Stimulated activated CD4-positive, alpha-beta T cell treated with anti-CD3 and anti-CD28 coated beads, Interleukin-15, amount 100 ng/mL, for 1 hour (primary cell): ENCODE results near the gene AHNAK.
"Not testable (repeated sequence)": the region's sequence is repeated elsewhere in the genome, so short reads cannot be mapped to it uniquely, and the experiment has no call there.

ENCODE experiments used
- DNase-seq, 2 donors: peaks; one replicate each; pipeline ENCODE4 v3.0.0-alpha.2; 2020; ENCODE audit warnings: low read depth in 1 of 2, low spot score in 1 of 2

AHNAK gene

GRCh38 chr11:62552485-62553079 is 6.0 kb upstream of the AHNAK start:
- no peak for DNase-seq

DNA sequence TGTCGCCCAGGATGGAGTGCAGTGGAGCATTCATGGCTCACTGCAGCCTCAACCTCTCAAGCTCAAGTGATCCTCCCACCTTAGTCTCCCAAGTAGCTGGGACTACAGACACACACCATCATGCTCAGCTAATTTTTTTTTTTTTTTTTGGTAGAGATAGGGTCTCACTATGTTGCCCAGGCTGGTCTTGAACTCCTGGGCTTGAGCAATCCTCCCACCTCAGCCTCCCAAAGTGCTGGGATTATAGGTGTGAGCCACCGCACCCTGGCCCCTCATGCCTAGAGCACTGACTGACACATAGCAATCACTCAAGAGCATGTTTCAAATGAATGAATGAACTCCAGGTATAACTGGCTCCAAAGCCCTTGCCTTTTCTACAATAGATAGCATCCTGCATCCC is 3.9 kb upstream of the AHNAK start:
- not testable (repeated sequence) for DNase-seq

DNA sequence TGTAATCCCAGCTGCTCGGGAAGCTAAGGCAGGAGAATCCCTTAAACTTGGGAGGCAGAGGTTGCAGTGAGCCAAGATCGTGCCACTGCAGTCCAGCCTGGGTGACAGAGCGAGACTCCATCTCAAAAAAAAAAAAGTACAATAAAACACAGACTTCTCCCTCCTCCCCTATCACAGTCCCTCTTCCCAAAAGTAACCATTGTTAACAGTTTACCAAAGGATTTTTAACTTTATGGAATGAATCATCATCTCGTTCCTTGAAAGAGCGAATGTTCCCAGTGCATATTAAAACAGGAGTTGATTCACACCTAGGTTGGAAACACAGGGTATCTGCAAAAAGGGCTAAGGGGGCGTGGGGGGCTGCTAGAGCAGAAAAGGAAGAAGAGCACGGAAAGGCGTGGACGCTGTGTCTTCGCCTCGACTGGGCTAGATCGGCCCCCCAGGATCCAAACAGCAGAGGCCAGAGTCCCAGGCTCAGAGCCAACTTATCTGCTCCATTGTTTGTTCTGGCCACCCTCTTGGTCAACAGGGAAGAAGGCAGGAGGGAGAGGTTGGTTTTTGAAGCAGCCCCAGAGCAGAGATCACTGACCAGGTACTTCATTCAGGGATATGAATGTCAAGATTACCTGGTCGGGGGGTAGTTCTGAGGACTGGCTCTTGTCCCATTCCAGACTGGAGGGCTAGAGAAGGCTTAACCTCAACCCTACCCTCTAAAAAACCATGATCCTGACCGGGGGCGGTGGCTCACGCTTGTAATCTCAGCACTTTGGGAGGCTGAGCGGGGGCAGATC is 2.1 kb upstream of the AHNAK start:
- no peak for DNase-seq

- no peak for DNase-seq
Measured at GRCh38 chr11:62547691-62548281, 1.2 kb upstream of the AHNAK start.

GRCh38 chr11:62546929-62547625 is 471 bp upstream of the AHNAK start:
- no peak for DNase-seq

DNA sequence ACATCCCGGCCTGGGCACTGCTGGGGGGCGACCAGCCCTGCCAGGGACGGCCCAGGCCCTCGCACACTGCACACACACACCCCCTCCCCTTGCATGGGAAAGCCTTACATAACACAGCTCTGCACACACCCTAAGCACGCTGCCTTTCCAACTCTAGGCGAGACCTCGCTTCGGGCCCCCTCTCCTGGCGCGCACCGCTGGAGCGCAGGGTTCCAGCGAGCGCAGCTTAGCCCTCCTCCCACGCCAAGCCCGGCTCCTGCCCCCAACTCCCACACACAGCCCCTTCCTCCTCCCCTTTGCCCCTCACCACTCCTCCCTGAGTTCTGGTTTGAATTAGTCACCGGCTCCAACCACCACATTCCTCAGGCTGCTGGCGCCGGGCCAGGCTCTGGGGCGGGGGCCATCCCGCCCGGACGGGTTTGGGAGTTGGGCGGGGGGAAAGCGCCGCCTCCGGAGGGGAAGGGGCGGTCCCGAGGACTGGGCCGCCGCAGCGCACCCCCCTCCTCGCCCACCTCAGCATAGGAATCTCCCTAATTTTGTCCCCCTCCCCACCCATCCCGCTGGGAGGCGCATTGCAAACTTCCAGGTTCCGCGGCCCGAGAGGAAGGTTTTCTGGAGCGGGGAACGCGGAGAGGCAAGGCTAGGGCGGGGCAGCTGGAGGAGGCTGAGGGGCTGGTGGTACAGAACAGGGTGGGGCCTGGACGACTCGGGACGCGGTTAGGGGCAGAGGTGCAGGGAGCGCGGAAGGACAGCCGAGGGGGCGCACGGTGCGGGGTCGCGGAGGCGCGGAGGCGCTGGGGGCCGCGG is 966 bp downstream of the AHNAK start:
- peak in 1 of 2 donors; percentile 50 for DNase-seq

GRCh38 chr11:62544581-62545436 is 1.8 kb downstream of the AHNAK start:
- no peak for DNase-seq

GRCh38 chr11:62543680-62544444 is 2.7 kb downstream of the AHNAK start:
- DNase-seq = no peak

DNA sequence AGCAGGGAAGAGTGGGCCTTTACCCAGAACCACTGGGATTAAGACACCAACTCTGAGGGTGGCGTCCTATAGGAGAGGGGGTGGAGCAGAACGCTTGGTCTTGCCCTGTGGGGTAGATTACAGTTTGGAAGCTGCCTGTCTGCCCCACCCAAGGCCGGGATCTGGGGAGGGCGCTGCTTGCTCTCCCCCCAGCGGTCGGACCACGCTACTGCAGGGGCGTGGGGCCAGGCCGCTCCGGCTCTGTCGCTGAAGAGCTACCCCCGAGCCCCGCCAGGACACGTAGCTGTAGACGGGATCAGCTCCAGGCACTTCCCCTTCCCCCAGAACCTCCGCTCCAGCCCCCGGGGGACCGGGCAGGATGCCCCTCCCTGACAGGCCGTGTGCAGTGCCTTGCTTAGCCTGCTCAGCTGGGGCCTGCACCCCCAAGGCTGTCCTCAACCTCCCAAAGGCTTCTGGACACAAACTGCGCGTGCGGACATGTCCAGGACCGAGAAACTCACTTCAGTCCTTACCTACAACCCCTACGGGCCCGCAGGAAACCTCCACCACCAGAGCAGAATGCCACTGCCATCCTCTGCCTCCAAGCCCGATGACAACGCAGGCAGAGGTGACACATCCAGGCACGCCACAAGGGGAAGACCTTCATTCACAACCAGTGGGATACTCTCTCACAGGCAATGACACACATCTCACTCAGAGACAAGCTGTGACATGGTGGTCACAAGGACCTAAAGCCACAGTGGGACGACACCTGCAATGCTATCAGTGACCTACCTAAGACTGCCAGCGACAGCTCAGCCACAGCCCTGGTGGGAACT is 3.6 kb downstream of the AHNAK start:
- peak; percentile 42 to 72 for DNase-seq

GRCh38 chr11:62542111-62542745 is 4.4 kb downstream of the AHNAK start:
- DNase-seq = no peak

DNA sequence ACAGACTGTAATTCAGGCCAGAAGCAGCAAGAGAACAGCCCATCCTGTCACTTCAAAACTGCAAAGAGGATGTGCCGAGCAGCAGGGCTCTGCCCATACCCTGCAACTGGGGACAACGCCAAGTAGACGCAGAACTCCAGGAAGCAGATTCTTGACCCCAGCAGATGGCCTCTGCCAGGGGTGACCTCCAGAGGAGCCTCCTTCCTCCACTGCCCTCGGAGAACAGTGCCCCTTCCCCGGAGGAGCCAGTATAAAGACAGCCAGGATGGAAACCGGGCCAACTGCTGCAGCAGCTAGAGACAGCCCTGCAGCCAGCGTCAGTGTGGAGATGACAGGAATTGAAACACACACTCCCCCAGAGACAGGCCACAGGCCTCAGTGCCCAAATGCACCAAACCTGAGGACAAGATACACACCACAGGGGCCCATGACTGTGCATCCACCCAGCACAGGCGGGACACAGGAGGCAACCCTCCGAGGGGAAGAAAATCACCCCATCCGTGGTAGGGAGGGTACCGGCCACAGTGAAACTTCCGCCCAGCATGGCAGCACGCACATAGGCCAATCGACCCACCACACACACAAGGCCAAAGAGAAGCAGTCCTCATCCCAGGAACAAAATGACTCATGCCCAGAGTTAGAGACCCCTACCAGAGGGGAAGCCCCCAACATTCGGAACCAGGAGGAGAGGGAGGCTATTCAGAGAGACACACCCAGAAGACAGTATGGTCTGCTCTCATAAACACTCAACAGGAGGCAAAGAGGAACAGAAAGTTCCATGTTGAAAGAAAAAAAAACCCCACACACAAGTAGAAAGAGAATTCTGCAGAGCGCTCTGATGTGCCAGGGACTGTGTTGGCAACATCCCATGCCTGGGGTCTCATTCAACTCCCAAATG is 5.6 kb downstream of the AHNAK start:
- DNase-seq = no peak

GRCh38 chr11:62539238-62539925 is 7.2 kb downstream of the AHNAK start:
- DNase-seq = peak in 1 of 2 donors; percentile 44

DNA sequence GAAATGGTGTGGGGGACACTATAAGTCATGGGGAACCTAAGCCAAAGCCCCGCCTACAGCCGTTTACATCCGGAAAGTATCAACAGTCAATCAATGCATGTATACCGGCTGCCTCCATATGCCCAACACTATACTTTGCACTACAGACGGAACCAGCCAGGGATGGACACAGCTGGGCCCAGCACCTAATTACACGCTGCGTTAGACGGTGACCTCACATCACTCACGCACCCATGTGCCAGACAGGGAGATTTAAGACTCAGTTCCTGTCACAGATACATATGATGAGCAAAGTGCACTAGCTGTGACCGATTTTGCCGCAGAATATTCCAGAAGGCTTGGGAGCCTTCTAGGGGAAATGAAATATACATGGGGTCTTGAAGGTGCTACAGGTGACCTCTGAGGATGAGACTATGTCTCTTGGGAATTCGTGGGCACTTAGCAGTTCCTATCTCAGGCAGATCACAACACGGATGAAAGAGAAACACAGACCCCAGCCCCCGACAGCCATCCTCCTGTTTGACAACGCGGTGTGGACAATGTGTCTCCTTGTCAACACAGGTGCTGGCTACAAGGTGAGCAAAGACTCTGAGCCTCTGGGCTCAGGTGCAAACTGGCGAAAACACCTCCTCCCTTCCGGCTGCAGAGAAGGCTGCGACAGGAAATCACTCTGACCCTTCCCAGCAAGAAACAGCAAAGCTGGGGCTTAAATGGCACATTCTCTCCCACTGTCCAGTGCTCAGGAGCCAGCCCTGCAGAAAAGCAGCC is 8.0 kb downstream of the AHNAK start:
- no peak for DNase-seq

GRCh38 chr11:62536301-62536957 is 10.2 kb downstream of the AHNAK start:
- DNase-seq = no peak

DNA sequence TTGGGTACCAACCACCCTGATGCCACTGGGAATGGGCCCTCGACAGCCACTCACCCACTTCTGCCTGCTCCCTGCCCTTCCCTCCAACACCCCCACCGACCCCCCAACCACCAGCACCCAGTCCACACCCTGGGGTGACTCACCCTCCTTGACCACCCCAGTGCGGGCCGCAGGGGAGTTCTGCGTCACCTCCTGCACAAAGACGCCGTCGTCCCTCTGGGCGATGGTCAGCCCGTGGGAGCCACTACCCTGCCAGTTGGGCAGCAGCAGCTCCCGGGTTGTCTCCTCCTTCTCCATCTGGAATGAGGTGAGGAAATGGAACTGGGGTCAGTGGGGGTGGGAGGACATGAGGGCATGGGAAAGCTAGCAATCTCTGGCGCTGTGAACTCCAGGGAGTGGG is 10.8 kb downstream of the AHNAK start:
- no peak for DNase-seq
